GM12878 (cell line): ENCODE measurements around the gene MMAA. TPM values are rescaled to one million over a fixed set of nuclear protein-coding genes. Genes with fewer than 3 reads are reported as not detected.
"Not testable (repeated sequence)": the region's sequence is repeated elsewhere in the genome, so short reads cannot be mapped to it uniquely, and the experiment has no call there.

Experiments used
- ATAC-seq: fragments of 200-7000 bp; cut with Tn5 transposase; 3 replicates; pipeline ENCODE4 v1.9.1; 2020; ENCODE audit warnings: mild to moderate bottlenecking, moderate library complexity
- BruUV-seq: library from RNA; stranded (reverse); fragments of 400-500 nt; replicated peaks from 2 replicates; lab custom pipeline; 2021; lab: Mats Ljungman, UMichigan
- CTCF ChIA-PET: fragments of 300-600 bp; sonication (Branson Sonifier 250); formaldehyde crosslinking; extraction: SDS; loops from one replicate; lab custom pipeline; 2021; ENCODE audit warnings: inconsistent platforms; lab: Yijun Ruan, JAX
- POLR2A ChIA-PET: fragments of 350-600 bp; formaldehyde crosslinking; extraction: SDS; loops from one replicate; lab custom pipeline; 2021; ENCODE audit warnings: inconsistent platforms; lab: Charles Lee
- RAD21 ChIA-PET: fragments of 300-600 bp; sonication (Branson Sonifier 250); formaldehyde crosslinking; loops from one replicate; lab custom pipeline; 2023; ENCODE audit warnings: antibody characterized with exemption; ENCODE audit not compliant: unreplicated experiment; lab: Charles Lee
- SMC1A ChIA-PET: fragments of 300-600 bp; sonication (Branson Sonifier 250); formaldehyde crosslinking; loops from one replicate; lab custom pipeline; 2023; ENCODE audit not compliant: unreplicated experiment, uncharacterized antibody; lab: Charles Lee
- DNase-seq: peaks from one replicate; pipeline ENCODE4 v3.0.0-alpha.2; 2011; ENCODE audit warnings: low read depth, low spot score
- FAIRE-seq: peaks from 3 replicates; lab custom pipeline; 2011; peaks lifted over from hg19 to GRCh38; lab: Jason Lieb, UNC
- H2AFZ ChIP-seq: 2 replicates; pipeline ENCODE4 v1.6.0; 2011; ENCODE audit warnings: low read depth, low read length, control low read depth; ENCODE audit not compliant: control insufficient read depth
- H3K27ac ChIP-seq: 2 replicates; pipeline ENCODE4 v1.5.1; 2011; ENCODE audit warnings: control low read depth; ENCODE audit not compliant: control insufficient read depth, insufficient read depth
- H3K27me3 ChIP-seq, 2 experiments: replicated peaks in 1 of 2; 2 replicates each; pipeline versions ENCODE4 v1.6.0 to v1.6.1; 2011; ENCODE audit warnings: low read length in 1 of 2; ENCODE audit not compliant: control insufficient read depth in 2 of 2, insufficient read depth in 2 of 2
- H3K36me3 ChIP-seq, 2 experiments: 2 replicates each; pipeline ENCODE4 v1.5.1; 2011; ENCODE audit warnings: low read length in 1 of 2; ENCODE audit not compliant: control insufficient read depth in 2 of 2, insufficient read depth in 2 of 2
- H3K4me1 ChIP-seq: 2 replicates; pipeline ENCODE4 v1.6.1; 2011; ENCODE audit warnings: mild to moderate bottlenecking, low read length, moderate library complexity, mixed read lengths; ENCODE audit not compliant: control insufficient read depth, insufficient read depth
- H3K4me2 ChIP-seq: 2 replicates; pipeline ENCODE4 v1.6.0; 2011; ENCODE audit warnings: control low read depth; ENCODE audit not compliant: control insufficient read depth, insufficient read depth
- H3K4me3 ChIP-seq: fragments of 200-600 bp; sonication (generic); 2 replicates; pipeline ENCODE4 v1.5.1; 2016
- H3K79me2 ChIP-seq: 2 replicates; pipeline ENCODE4 v1.6.0; 2011; ENCODE audit warnings: low read length; ENCODE audit not compliant: control insufficient read depth, insufficient read depth
- H3K9ac ChIP-seq: 2 replicates; pipeline ENCODE4 v1.8.0; 2011; ENCODE audit warnings: low read length, control low read depth, mixed read lengths; ENCODE audit not compliant: control insufficient read depth, insufficient read depth
- H3K9me3 ChIP-seq: replicated peaks from 3 replicates; pipeline ENCODE4 v1.5.1; 2011; ENCODE audit warnings: mild to moderate bottlenecking, low read length; ENCODE audit not compliant: control insufficient read depth, insufficient read depth
- H4K20me1 ChIP-seq: 2 replicates; pipeline ENCODE4 v1.6.0; 2011; ENCODE audit not compliant: control insufficient read depth, insufficient read depth
- GATAD2B ChIP-seq: fragments of 450-650 bp; conservative IDR thresholded peaks from 2 replicates; pipeline ENCODE4 v1.6.1; 2017; ENCODE audit warnings: low read depth, mild to moderate bottlenecking, moderate library complexity
- HDAC2 ChIP-seq: fragments of 200-600 bp; sonication (generic); IDR thresholded peaks from 2 replicates; pipeline ENCODE4 v1.6.1; 2017
- HDAC6 ChIP-seq: fragments of 200-600 bp; sonication (generic); IDR thresholded peaks from one replicate; pipeline ENCODE4 v1.8.0; 2017; ENCODE audit warnings: antibody characterized with exemption; ENCODE audit not compliant: unreplicated experiment
- MTA3 ChIP-seq: IDR thresholded peaks from 2 replicates; pipeline ENCODE4 v1.6.1; 2012; ENCODE audit warnings: low read length, inconsistent platforms, borderline replicate concordance
- NFXL1 ChIP-seq: fragments of 450-650 bp; IDR thresholded peaks from 2 replicates; pipeline ENCODE4 v1.6.1; 2017; ENCODE audit warnings: antibody characterized with exemption, mild to moderate bottlenecking, borderline replicate concordance
- RUNX3 ChIP-seq: IDR thresholded peaks from 2 replicates; pipeline ENCODE4 v1.6.1; 2012; ENCODE audit warnings: low read length, inconsistent platforms
- TCF12 ChIP-seq: IDR thresholded peaks from 2 replicates; pipeline ENCODE4 v1.6.1; 2011; ENCODE audit warnings: low read depth, mild to moderate bottlenecking, low read length
- ZBED1 ChIP-seq: IDR thresholded peaks from 2 replicates; pipeline ENCODE4 v1.6.1; 2016; ENCODE audit warnings: borderline replicate concordance
- ZBTB4 ChIP-seq: fragments of 450-650 bp; formaldehyde crosslinking; IDR thresholded peaks from 2 replicates; pipeline ENCODE4 v1.4.0; 2022; ENCODE audit warnings: mild to moderate bottlenecking, moderate library complexity
- whole genome bisulfite sequencing: methylation state at CpG from one replicate; pipeline ENCODE4 v1.1.6; 2016; ENCODE audit warnings: low lambda C conversion rate; ENCODE audit not compliant: insufficient replicate concordance, insufficient coverage; ENCODE audit errors: missing lambda C conversion rate; 5-methylcytosine and 5-hydroxymethylcytosine counted together
- in situ Hi-C: fragments of 300-500 bp; cut with MboI; formaldehyde crosslinking; loops from 9 replicates; pipeline ENCODE4 v1.14.3; 2018; ENCODE audit warnings: mixed read lengths
- intact Hi-C: fragments of 100-400 bp; cut with micrococcal nuclease; formaldehyde crosslinking; loops from one replicate; pipeline ENCODE4 v1.14.2; 2022; ENCODE audit not compliant: unreplicated experiment
- polyA plus RNA-seq, 11 experiments: library from polyadenylated mRNA; depleted of rRNA in 4 of 11; unstranded in 6 of 11; stranded (reverse) in 5 of 11; fragments of >200 nt; fragmentation: Nextera tagmentation in 4 of 11; fragmentation: Illumina TruSeq in 1 of 11; extraction: Ambion mirVana in 4 of 11; extraction: Trizol in 1 of 11; gene quantifications; 1 replicate in 1 of 11; 2 replicates in 10 of 11; pipeline versions ENCODE4 v1.2.1 to v1.2.3, GENCODE V29; 2011 to 2016; ENCODE audit warnings: inconsistent platforms in 2 of 11, missing spikeins in 2 of 11, low read depth in 1 of 11
- total RNA-seq, 4 experiments: library from RNA; depleted of rRNA in 3 of 4; stranded (reverse); fragments of >200 nt in 3 of 4; fragmentation: Illumina TruSeq in 1 of 4; extraction: Trizol in 1 of 4; gene quantifications; 2 replicates each; pipeline versions ENCODE4 v1.2.1 to v1.2.3, GENCODE V29; 2013 to 2021

MMAA gene
- total and polyA plus RNA-seq, 10 of the 15 experiments (the other 5 are each of a cell fraction or from before 2014, with no cell fraction given): 4.5 to 22.6 (median 11.8) TPM

GRCh38 chr4:145635630-145636029 is 16.4 kb downstream of the MMAA start (continued):
- TF ChIP-seq ZBTB4 (CRISPR knock-in tag) (no peak), HDAC6 (no peak)

GRCh38 chr4:145639186-145639698 is 20.1 kb downstream of the MMAA start:
- ATAC-seq: no peak
- no peak overlapping the region for H3K4me3 ChIP-seq
- H2AFZ ChIP-seq: no peak overlapping the region
- RAD21 ChIA-PET: no interaction called here
- intact Hi-C loops: no loop called here
- no peak for DNase-seq
- H3K27me3 ChIP-seq: no peaks in the 10 kb centered on the region
- TF ChIP-seq ZBED1 (no peak), NFXL1 (no peak), TCF12 (no peak), RUNX3 (peak; percentile 29; the same call in 1 of the 2 replicates), HDAC2 (no peak), GATAD2B (no peak), MTA3 (no peak)
- no peak for FAIRE-seq
- H3K36me3 ChIP-seq: no peaks in the 10 kb centered on the region
- SMC1A ChIA-PET: no interaction called here
- no peaks in the 10 kb centered on the region for H3K9me3 ChIP-seq
- H3K4me2 ChIP-seq: no peak overlapping the region
- no peaks in the 10 kb centered on the region for H3K79me2 ChIP-seq
- no peaks in the 10 kb centered on the region for H4K20me1 ChIP-seq
- H3K9ac ChIP-seq: no peak overlapping the region
- H3K27ac ChIP-seq: no peak overlapping the region
- peaks cover 6% of the 10 kb centered on the region for H3K4me1 ChIP-seq
- POLR2A ChIA-PET: interaction anchor here (1.5 kb wide), 1 partner anchor 16 kb away, joined by 3 read pairs; no protein-coding TSS in a partner anchor
- CTCF ChIA-PET: interaction anchor here (2.1 kb wide), 1 partner anchor 22 kb away, joined by 8 read pairs; no protein-coding TSS in a partner anchor
- BruUV-seq: TSS peak; percentile 51
- 67% methylated on average over 6 of the region's 6 CpGs for WGBS
- in situ Hi-C loops: no loop called here

- BruUV-seq: not testable (repeated sequence)
- 80% methylated on average over 2 of the region's 2 CpGs for WGBS
These were observed 21.1 kb downstream of the MMAA start for GRCh38 chr4:145640236-145640635.

More at GRCh38 chr4:145640236-145640635, 21.1 kb downstream of the MMAA start:
- DNase-seq, H3K4me3 ChIP-seq, H3K9ac ChIP-seq, H3K27ac ChIP-seq, H2AFZ ChIP-seq, H3K4me2 ChIP-seq, CTCF ChIA-PET, H3K9me3 ChIP-seq, H3K4me1 ChIP-seq, POLR2A ChIA-PET, H3K79me2 ChIP-seq, FAIRE-seq, ATAC-seq, H3K27me3 ChIP-seq, H4K20me1 ChIP-seq, intact Hi-C loops, H3K36me3 ChIP-seq, in situ Hi-C loops, SMC1A ChIA-PET: not testable (repeated sequence)
- RAD21 ChIA-PET: interaction anchor here (1.8 kb wide), 1 partner anchor 16 kb away, joined by 4 read pairs; no protein-coding TSS in a partner anchor
